ENCODE results near the gene HOXD8.

DNA sequence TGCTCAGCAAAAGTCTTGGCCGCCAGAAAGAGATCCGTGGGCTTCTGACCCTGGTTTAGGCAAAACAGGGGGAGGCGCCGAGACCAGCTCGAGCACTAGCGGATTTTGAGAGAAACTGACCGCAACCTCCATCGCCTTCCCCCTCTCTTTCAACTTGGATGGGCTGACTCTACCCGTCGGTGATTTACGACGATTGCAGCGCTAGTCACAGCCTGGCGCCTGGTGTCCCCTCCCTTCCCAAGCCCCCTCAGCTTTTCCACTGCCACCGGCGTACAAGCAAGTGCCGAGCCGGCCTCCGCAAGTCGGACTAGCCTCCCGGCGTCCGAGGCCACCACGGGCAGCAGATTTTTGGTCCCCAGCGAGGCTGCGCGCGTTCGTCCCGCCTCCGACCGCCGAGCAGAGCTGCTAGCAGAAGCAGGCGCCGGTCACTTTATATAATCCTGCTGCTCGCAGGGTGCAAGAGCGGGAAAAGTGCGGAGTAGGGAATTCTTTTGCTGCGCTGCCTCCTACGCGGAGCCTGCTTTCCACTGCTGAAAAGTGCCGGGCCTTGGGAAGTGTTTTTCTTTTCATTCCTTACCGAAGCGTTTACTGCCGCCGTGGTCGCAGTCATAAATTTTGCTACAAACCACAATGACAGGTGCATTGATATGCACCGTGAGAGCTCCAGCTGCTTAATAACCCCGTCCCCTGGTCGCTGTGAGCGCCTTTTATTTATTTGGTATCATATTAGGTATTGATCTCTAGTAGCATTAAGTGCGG lies 35.3 kb downstream of the HOXD8 start:
- TF ChIP-seq, protein P1, sequence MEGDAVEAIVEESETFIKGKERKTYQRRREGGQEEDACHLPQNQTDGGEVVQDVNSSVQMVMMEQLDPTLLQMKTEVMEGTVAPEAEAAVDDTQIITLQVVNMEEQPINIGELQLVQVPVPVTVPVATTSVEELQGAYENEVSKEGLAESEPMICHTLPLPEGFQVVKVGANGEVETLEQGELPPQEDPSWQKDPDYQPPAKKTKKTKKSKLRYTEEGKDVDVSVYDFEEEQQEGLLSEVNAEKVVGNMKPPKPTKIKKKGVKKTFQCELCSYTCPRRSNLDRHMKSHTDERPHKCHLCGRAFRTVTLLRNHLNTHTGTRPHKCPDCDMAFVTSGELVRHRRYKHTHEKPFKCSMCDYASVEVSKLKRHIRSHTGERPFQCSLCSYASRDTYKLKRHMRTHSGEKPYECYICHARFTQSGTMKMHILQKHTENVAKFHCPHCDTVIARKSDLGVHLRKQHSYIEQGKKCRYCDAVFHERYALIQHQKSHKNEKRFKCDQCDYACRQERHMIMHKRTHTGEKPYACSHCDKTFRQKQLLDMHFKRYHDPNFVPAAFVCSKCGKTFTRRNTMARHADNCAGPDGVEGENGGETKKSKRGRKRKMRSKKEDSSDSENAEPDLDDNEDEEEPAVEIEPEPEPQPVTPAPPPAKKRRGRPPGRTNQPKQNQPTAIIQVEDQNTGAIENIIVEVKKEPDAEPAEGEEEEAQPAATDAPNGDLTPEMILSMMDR (IDR thresholded peaks at IDR 0.05; ENCODE audit: insufficient read depth, low read length, poor library complexity, severe bottlenecking) = no peak
- no peak for TF ChIP-seq EZH2phosphoT487 (conservative IDR thresholded peaks at IDR 0.05; ENCODE audit: low read length)
